ENCODE data around the gene TOB1. TPM values are rescaled to one million over a fixed set of nuclear protein-coding genes. Genes with fewer than 3 reads are reported as not detected.

The TOB1 gene
- total RNA-seq: 11.3 TPM

DNA sequence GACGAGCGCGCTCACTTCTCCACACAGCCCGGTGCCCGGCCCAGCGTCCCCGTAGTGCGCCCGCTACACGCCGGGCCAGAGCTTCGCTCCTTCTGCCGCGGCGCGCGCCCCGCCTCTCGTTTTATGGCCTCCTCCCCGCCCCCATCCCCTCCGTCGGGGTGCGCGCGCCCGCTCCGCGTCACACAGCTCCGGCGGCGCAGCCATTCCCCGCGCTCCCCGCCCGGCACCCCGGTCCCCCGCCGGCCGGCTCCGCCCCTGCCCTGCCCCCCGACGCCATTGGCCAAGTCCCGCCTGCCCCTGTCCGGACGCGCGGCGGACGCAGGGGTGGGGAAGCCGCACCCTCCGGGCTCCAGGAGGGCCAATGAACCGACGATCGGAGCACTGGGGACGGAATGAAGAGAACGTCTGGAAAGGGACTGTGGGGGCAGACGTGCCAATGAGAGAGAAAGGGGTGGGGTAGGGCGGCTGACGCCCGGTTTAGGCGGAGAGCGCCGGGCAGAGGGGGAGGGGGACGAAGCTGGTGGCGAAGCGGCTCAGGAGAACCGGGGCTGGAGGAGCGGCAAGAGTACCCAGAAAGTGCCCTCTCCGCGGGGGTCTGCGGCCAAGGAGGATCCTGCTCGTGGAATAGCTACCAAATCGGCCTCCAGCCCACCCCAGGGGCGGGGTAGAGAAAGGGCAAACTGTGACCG is at the start of gene TOB1:
TSS of gene TOB1 (minus strand) at position 94 of the 689 bp plus-strand sequence. CDS start 2,337 bp downstream, outside the sequence.

GRCh38 chr17:50835301-50836234 is 30.6 kb downstream of the TOB1 start, which contains the start of gene WFIKKN2:
Gene WFIKKN2 (plus strand): TSS chr17:50835586. CDS start chr17:50835938, 352 bp downstream.

Other genes with a start within 250 kb of the TOB1 start
- 1.3 TPM for gene ABCC3, start 231.5 kb downstream of the TOB1 start, total RNA-seq
- 30.4 TPM for gene ANKRD40, start 158.4 kb downstream of the TOB1 start, total RNA-seq
- 248 TPM for gene LUC7L3, start 146.8 kb downstream of the TOB1 start, total RNA-seq
- not detected for gene ANKRD40CL, start 98.8 kb downstream of the TOB1 start, total RNA-seq
- gene WFIKKN2, start 30.8 kb downstream of the TOB1 start, total RNA-seq: 1.3 TPM

Measured in parietal lobe (tissue), 1 donor.